Measurements from ENCODE around the gene PTGIS.
"Not testable (repeated sequence)": the region's sequence is repeated elsewhere in the genome, so short reads cannot be mapped to it uniquely, and the experiment has no call there.

The PTGIS gene

GRCh38 chr20:49567421-49568277 is at the start of gene PTGIS:
Gene PTGIS, minus strand, starts transcription at chr20:49568137. Its CDS starts 21 bp downstream, at chr20:49568116.
- no peak for DNase-seq

DNA sequence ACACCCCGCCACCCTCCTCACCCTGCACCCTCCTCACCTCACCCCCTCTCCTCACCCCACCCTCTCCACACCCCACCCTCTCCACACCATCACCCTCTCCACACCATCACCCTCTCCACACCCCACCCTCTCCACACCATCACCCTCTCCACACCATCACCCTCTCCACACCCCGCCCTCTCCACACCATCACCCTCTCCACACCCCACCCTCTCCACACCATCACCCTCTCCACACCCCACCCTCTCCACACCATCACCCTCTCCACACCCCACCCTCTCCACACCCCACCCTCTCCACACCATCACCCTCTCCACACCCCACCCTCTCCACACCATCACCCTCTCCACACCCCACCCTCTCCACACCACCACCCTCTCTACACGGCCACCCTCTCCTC is 49.5 kb upstream of the PTGIS start:
- DNase-seq: not testable (repeated sequence)

DNA sequence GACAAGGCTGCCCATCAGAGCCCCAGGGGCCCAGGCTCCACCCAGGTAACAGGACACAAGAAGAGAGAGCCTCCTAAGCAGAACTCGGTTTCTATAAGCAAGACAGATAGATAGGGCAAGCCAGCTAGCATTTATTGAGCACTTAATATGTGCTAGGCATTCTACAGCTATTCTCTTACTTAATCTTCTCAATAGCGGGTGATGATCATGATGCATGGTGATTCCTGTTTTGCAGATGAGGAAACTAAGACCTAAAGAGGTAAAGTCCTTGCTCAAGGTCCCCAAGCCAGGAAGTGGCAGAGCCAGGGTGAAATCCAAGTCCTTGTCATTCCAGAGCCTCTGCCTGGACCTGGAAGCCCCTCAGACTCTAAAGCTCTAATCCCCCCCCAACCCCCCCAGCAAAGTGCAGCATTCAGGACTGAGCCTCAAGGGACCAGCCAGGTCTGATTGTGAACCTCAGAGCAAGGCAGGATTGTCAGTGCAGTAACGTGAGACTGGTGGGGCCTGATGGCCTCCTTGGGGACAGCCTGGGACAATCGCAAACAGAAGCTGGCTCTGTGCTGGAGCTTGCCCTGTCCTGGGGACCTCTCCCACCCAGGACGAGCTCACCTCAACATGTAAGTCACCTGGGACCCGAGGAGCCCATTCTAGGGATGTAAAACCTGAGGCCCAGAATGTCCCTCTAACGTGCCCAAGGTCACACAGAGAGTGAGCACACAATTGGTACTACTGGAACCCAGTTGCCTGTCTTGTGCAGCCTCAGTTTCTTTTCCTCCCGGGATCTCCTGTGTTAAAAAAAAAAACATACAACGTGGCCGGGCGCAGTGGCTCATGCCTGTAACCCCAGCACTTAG is 48.4 kb upstream of the PTGIS start:
- no peak for DNase-seq

- peak; percentile 15 for DNase-seq
These were observed 47.6 kb upstream of the PTGIS start for GRCh38 chr20:49615401-49616153.

DNA sequence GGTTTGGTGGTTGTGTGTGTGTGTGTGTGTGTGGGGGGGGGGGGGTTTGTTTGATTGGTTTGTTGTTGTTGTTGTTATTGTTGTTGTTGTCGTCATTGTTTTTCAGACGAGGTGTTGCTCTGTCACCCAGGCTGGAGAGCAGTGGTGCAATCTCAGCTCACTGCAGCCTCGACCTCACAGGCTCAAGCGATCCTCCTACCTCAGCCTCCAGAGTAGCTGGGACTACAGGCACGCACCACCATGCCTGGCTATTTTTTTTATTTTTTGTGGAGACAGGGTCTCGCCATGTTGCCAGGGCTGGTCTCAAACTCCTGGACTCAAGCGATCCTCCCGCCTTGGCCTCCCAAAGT is 47.1 kb upstream of the PTGIS start:
- not testable (repeated sequence) for DNase-seq

- DNase-seq: no peak
These were observed 46.6 kb upstream of the PTGIS start for GRCh38 chr20:49614338-49615050.

DNA sequence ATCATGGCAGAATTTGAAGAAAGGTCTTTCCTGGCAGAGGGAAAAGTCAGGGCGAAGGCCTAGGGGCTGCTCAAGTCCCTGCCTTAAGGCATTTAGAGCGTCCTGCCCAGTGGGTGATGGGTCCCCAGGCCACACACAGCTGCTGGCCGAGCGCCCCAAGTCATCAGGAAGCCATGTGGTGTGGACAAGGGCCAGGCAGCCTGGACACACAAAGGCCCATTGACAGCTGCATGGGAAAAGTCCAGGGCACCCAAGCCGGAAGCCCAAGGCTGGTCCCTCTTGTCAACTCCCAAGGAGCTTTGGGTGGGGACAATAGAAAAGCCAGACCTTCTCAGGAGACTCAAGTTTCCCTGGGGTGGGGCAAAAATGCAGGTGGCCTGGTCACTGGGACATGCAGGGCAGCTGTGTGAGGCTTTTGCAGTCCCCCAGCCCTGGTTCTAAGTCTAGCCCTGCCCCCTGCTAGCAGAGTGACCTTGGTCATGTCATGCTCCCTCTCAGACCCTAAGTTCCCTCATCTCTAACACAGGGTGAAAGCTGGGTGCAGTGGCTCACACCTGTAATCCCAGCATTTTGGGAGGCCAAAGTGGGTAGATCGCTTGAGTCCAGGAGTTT is 44.3 kb upstream of the PTGIS start:
- no peak for DNase-seq

- not testable (repeated sequence) for DNase-seq
These were observed 43.7 kb upstream of the PTGIS start for GRCh38 chr20:49611539-49612126.

DNA sequence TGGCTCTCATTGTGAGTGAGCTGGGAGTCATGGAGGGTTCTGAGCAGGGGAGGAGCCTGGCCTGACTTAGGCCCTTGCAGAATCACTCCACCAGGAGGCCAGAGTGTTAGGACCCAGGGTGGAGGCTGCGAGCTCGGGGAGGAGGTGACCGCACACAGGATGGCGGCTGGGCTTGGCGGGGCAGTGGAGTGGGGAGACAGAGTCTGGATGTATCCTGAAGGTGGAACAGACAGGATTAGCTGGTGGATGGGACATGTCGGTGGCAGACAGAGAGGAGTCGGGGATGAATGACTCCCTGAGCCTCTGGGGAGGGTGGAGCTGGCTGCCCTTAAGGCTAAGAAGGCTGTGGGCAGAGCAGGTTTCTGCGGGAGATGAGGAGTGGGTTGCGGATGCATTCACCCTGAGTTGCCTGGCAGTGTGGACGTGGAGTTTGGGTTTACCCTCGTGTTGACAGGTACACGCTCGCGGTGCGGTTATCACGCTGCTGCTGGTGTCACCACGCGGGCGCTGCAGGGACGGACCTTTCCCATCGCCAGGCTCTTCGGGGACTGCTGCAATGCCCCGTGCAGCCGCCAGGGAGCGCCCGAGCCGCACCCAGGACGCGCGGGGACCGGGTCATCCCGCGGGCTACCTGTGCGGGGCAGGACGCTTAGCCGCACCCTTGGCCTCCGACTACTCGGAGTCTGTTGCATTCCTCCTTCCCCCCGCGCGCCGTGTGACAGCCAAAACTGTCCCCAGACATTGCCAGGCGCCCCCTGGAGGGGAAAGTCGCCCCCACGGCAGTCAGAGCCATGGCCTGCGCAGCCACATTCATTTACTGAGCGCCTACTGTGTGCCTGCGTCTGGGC is 43.0 kb upstream of the PTGIS start:
- peak; percentile 65 for DNase-seq

DNA sequence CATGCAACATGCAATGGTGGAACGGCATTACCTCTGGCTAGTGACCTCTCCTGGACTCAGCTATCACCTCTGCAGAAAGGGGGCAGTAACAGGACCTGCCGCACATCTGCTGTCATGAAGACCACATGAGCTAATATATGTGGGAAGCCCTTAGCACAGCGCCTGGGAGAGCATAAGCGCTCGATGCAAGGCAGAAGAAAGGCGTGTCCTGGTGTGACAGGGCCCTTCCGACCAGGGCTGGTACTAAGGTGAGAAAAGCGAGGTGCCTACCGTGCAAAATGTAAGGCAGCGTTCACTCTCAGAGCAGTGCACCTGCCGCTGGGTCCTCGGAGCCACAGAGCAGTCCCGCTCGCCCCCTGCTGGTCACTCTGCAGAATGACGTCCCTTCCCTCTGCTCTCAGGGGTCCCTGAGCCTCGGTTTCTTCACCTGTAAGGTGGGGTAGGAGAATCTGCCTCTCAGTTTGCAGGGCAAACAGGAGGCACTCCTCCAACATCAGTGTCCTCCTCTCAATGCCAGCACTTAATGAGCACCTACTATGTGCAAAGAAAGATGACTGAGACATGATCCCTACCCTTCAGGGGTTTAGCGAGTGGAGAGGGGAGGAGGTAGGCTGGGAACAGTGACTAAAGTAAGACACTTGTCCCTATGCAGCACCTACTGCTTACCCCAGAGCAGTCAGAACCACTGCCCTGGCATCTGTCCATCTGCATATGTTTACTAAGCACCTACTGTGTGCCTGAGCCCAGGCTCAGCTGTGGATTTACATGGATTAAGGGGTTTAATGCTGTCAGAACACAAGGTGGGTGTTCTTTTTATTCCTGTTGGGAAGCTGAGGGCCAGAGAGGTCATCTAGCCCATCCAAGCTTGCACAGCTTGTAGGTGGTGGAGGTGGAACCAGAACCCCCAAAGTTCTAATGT is 41.1 kb upstream of the PTGIS start:
- peak; percentile 87 for DNase-seq

- no peak for DNase-seq
These were observed 39.6 kb upstream of the PTGIS start for GRCh38 chr20:49607568-49607967.

- DNase-seq: no peak
These were observed 35.3 kb upstream of the PTGIS start for GRCh38 chr20:49603209-49603627.

DNA sequence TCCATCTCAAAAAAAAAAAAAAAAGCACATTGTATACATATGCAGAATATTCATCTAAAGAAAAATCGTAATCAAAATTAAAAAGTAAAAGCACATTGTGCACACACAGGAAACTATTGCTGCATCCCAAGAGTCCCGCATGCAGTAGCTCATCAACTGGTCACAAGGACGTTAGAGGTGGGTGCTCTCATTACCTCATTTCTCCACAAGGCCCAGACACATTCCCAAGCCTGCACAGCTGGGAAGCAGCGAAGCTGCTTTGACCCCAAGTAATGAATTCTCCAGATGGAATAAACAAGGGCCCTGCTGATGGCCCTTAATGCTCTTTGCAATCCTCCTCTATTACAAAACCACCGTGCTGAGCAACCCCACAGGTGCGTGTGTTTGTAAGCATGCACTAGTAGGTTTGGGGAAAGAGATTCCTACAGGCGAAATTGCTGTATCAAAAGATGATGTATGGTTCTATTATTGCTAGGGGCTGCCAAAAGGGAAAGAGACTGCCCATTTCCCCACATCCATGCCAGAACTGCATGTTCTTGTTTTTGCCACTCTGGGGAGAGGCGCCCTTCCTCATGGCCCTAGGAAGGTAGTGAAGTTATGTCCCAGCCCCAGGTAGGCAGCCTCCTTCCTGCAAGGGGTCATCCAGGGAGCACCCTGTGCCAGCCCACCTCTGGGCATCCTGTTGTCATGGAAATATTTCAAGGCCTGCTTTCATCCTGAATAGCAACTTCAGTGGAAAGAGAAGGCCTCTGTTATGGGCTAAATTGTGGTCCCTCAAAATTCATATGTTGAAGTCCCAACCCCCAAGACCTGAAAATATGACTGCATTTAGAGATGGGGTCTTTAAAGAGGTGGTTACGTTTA is 34.6 kb upstream of the PTGIS start:
- DNase-seq: no peak

GRCh38 chr20:49601153-49601924 is 33.4 kb upstream of the PTGIS start:
- DNase-seq: no peak

DNA sequence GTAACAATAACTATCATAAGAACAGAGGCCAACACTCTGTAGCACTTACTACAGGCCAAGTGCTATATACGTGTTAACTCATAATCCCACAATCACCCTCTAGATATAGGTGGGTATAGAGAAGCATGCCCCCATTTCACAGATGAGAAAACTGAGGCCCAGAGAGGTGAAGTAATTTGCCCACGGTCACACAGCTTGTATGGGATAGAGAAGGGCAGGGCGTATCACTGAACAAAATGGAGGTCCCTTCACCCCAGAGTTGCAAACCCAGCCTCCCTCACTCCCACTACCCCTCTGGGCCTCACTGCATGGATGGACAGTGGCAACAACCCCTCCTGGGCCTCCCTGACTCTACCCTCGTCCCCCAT is 31.8 kb upstream of the PTGIS start:
- no peak for DNase-seq

- no peak for DNase-seq
These were observed 30.0 kb upstream of the PTGIS start for GRCh38 chr20:49597825-49598395.

- DNase-seq: no peak
These were observed 28.0 kb upstream of the PTGIS start for GRCh38 chr20:49595811-49596561.

Data from NCI-H2171 treated with DMSO at 0.1 percent for 48 hours (cell line).